GM13977 (cell line): ENCODE data around the gene USP35.

Experiments
- DNase-seq: peaks from one replicate; pipeline ENCODE4 v3.0.0; 2012; ENCODE audit warnings: low spot score
- in situ Hi-C: fragments of 300-500 bp; cut with MboI; formaldehyde crosslinking; loops from one replicate; pipeline ENCODE4 v1.12.0; 2022; ENCODE audit warnings: low sequenced_read_pairs, low pct_unique_long_range_greater_than_20kb, mixed read lengths, inconsistent platforms; ENCODE audit not compliant: unreplicated experiment
- TF ChIP-seq, protein P1 (sequence below): IDR thresholded peaks from 2 replicates; pipeline ENCODE4 v1.5.1; 2012; ENCODE audit warnings: mild to moderate bottlenecking, control low read depth; ENCODE audit not compliant: insufficient read depth; ENCODE audit errors: extremely low read depth, missing control alignments

The USP35 gene

GRCh38 chr11:78224506-78224905 is 35.8 kb downstream of the USP35 start:
- in situ Hi-C loops: loop anchor here (10.0 kb wide), 1 partner anchor 200 kb away; no protein-coding TSS in a partner anchor
- TF ChIP-seq, protein P1, sequence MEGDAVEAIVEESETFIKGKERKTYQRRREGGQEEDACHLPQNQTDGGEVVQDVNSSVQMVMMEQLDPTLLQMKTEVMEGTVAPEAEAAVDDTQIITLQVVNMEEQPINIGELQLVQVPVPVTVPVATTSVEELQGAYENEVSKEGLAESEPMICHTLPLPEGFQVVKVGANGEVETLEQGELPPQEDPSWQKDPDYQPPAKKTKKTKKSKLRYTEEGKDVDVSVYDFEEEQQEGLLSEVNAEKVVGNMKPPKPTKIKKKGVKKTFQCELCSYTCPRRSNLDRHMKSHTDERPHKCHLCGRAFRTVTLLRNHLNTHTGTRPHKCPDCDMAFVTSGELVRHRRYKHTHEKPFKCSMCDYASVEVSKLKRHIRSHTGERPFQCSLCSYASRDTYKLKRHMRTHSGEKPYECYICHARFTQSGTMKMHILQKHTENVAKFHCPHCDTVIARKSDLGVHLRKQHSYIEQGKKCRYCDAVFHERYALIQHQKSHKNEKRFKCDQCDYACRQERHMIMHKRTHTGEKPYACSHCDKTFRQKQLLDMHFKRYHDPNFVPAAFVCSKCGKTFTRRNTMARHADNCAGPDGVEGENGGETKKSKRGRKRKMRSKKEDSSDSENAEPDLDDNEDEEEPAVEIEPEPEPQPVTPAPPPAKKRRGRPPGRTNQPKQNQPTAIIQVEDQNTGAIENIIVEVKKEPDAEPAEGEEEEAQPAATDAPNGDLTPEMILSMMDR: no peak

GRCh38 chr11:78224906-78225420 is 36.2 kb downstream of the USP35 start:
- DNase-seq: no peak
- in situ Hi-C loops: loop anchor here (10.0 kb wide), 1 partner anchor 200 kb away; no protein-coding TSS in a partner anchor
- TF ChIP-seq, protein P1: no peak

More at GRCh38 chr11:78224506-78224905, 35.8 kb downstream of the USP35 start:
- DNase-seq: no peak

GRCh38 chr11:78226684-78227680 is 38.3 kb downstream of the USP35 start:
- TF ChIP-seq, protein P1: no peak
- DNase-seq: no peak
- in situ Hi-C loops: loop anchor here (10.0 kb wide), 1 partner anchor 198 kb away; no protein-coding TSS in a partner anchor

DNA sequence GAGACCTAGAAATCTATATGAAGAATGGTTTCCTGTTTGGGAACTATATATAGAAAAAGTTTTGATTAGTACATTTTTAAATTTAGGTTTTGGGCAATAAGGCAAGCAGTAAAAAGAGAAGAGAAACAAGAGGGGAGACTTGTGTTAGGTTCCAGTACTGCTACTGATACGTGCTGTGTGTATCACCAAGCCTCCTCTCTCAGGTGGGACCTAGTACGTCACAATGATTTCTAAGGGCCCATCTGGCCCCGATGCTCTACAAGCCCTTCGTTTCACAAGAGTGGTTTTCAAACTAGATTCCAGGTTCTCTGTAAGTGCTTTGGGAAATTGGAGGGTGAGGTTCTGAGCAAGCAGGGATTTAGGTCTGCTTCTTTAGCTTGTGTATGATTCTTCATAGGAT is 39.2 kb downstream of the USP35 start:
- in situ Hi-C loops: loop anchor here (10.0 kb wide), 1 partner anchor 197 kb away; no protein-coding TSS in a partner anchor
- peak; percentile 62 for DNase-seq
- TF ChIP-seq, protein P1: no peak

GRCh38 chr11:78228467-78228866 is 39.7 kb downstream of the USP35 start:
- DNase-seq: peak; percentile 68
- in situ Hi-C loops: loop anchor here (10.0 kb wide), 1 partner anchor 196 kb away; no protein-coding TSS in a partner anchor
- TF ChIP-seq, protein P1: peak; percentile 66

DNA sequence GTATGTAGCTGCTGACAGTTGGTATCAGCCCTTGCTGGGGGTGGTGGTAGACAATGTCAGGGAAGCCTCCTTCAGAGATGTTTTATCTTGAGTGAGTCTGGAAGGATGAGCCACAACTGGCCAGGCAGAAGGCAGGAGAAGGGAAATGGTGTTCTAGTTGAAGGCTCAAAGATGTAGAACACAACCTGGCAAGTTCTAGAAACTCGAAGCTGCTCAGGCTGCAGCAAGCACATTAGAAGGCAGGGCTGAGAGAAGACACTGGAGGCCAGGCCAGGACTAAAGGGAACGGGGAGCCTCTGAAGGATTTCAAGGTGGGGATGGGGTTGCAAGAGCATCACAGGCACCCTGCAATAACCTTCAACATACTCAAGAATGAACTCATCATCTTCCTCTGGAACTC is 40.4 kb downstream of the USP35 start:
- in situ Hi-C loops: loop anchor here (10.0 kb wide), 1 partner anchor 196 kb away; no protein-coding TSS in a partner anchor
- DNase-seq: no peak
- TF ChIP-seq, protein P1: no peak
